HEK293 (cell line): ENCODE data around the gene CXXC4.

ENCODE experiments used
- CTCF ChIP-seq: fragments of 450-650 bp; formaldehyde crosslinking; IDR thresholded peaks from 2 replicates; pipeline ENCODE4 v1.5.1; 2016; ENCODE audit warnings: missing biosample characterization, missing genetic modification characterization
- TSHZ1 ChIP-seq: fragments of 450-650 bp; formaldehyde crosslinking; IDR thresholded peaks from 2 replicates; pipeline ENCODE4 v1.5.1; 2016; ENCODE audit warnings: missing biosample characterization, missing genetic modification characterization, borderline replicate concordance
- YY1 ChIP-seq: fragments of 450-650 bp; formaldehyde crosslinking; IDR thresholded peaks from 2 replicates; pipeline ENCODE4 v1.5.1; 2018; ENCODE audit warnings: missing biosample characterization, missing genetic modification characterization
- ZNF639 ChIP-seq: fragments of 450-650 bp; formaldehyde crosslinking; IDR thresholded peaks from 2 replicates; pipeline ENCODE4 v1.5.1; 2016; ENCODE audit warnings: missing biosample characterization, missing genetic modification characterization
- TF ChIP-seq, protein P1 (sequence below): fragments of 450-650 bp; formaldehyde crosslinking; IDR thresholded peaks from 2 replicates; pipeline ENCODE4 v1.5.1; 2016; ENCODE audit warnings: missing biosample characterization, missing genetic modification characterization

- TF ChIP-seq, protein P1, sequence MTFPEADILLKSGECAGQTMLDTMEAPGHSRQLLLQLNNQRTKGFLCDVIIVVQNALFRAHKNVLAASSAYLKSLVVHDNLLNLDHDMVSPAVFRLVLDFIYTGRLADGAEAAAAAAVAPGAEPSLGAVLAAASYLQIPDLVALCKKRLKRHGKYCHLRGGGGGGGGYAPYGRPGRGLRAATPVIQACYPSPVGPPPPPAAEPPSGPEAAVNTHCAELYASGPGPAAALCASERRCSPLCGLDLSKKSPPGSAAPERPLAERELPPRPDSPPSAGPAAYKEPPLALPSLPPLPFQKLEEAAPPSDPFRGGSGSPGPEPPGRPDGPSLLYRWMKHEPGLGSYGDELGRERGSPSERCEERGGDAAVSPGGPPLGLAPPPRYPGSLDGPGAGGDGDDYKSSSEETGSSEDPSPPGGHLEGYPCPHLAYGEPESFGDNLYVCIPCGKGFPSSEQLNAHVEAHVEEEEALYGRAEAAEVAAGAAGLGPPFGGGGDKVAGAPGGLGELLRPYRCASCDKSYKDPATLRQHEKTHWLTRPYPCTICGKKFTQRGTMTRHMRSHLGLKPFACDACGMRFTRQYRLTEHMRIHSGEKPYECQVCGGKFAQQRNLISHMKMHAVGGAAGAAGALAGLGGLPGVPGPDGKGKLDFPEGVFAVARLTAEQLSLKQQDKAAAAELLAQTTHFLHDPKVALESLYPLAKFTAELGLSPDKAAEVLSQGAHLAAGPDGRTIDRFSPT: no peak
- TF ChIP-seq YY1 (tag by site-specific recombination) (no peak), CTCF (tag by site-specific recombination) (no peak), TSHZ1 (tag by site-specific recombination) (no peak), ZNF639 (tag by site-specific recombination) (no peak)
Measured at GRCh38 chr4:104421566-104421965, 73.1 kb downstream of the CXXC4 start.
